Measurements from ENCODE around the gene DGKZ.

GRCh38 chr11:46330563-46331281 lies 16.5 kb upstream of the DGKZ start:
- no peak for TF ChIP-seq CTCF (conservative IDR thresholded peaks at IDR 0.05; ENCODE audit: low read length)
- TF ChIP-seq EZH2phosphoT487 (IDR thresholded peaks at IDR 0.05; ENCODE audit: borderline replicate concordance), result no peak

All from Loucy (cell line).